ENCODE measurements around the gene APAF1. TPM values are rescaled to one million over a fixed set of nuclear protein-coding genes. Genes with fewer than 3 reads are reported as not detected.

Gene APAF1
- total RNA-seq, 1 donor from 2014 or later, result 15.5 TPM

- intact Hi-C loops (cut with DNase I), result loop anchor here (10.0 kb wide), 1 partner anchor 274 kb away; no protein-coding TSS in a partner anchor
- no peak overlapping the region for H3K4me3 ChIP-seq
- H3K9me3 ChIP-seq, result no peaks in the 10 kb centered on the region
- no peak for DNase-seq (ENCODE audit: low spot score in 2 of 2)
- H3K36me3 ChIP-seq, result peaks cover 18 to 45% of the 10 kb centered on the region in 2 donors
- no peaks in the 10 kb centered on the region for H3K27me3 ChIP-seq
- H3K27ac ChIP-seq, result no peak overlapping the region
- no peak for TF ChIP-seq CTCF (IDR thresholded peaks at IDR 0.05)
- H3K4me1 ChIP-seq, result no peaks in the 10 kb centered on the region
Measured at GRCh38 chr12:98721204-98721702, 76.2 kb downstream of the APAF1 start.

- Histone ChIP-seq H3K27me3 (no peaks in the 10 kb centered on the region), H3K9me3 (no peaks in the 10 kb centered on the region), H3K4me3 (no peak overlapping the region), H3K27ac (no peak overlapping the region), H3K36me3 (peaks cover 32 to 55% of the 10 kb centered on the region in 2 donors), H3K4me1 (no peaks in the 10 kb centered on the region)
- no peak for DNase-seq (ENCODE audit: low spot score in 2 of 2)
- intact Hi-C loops (cut with DNase I), result loop anchor here (10.0 kb wide), 1 partner anchor 270 kb away; no protein-coding TSS in a partner anchor
- no peak for TF ChIP-seq CTCF (IDR thresholded peaks at IDR 0.05)
Measured at GRCh38 chr12:98724384-98725155, 79.5 kb downstream of the APAF1 start.

- peak in 2 of 3 experiments; percentile 25 to 30 for TF ChIP-seq CTCF (IDR thresholded peaks at IDR 0.05)
- DNase-seq (ENCODE audit: low spot score in 2 of 2), result no peak
- Histone ChIP-seq H3K36me3 (peaks cover 32 to 63% of the 10 kb centered on the region in 2 donors), H3K27ac (no peak overlapping the region), H3K9me3 (no peaks in the 10 kb centered on the region), H3K27me3 (no peaks in the 10 kb centered on the region), H3K4me1 (no peaks in the 10 kb centered on the region), H3K4me3 (no peak overlapping the region)
- intact Hi-C loops (cut with DNase I), result loop anchor here (10.0 kb wide), 1 partner anchor 269 kb away; no protein-coding TSS in a partner anchor
Measured at GRCh38 chr12:98725476-98726247, 80.6 kb downstream of the APAF1 start.

- no peak for TF ChIP-seq CTCF (IDR thresholded peaks at IDR 0.05)
- intact Hi-C loops (cut with DNase I), result loop anchor here (10.0 kb wide), 1 partner anchor 268 kb away; no protein-coding TSS in a partner anchor
- Histone ChIP-seq H3K27me3 (no peaks in the 10 kb centered on the region), H3K27ac (no peak overlapping the region), H3K4me1 (no peaks in the 10 kb centered on the region), H3K36me3 (peaks cover 35 to 71% of the 10 kb centered on the region in 2 donors), H3K4me3 (no peak overlapping the region), H3K9me3 (no peaks in the 10 kb centered on the region)
- no peak for DNase-seq (ENCODE audit: low spot score in 2 of 2)
Measured at GRCh38 chr12:98727196-98727595, 82.1 kb downstream of the APAF1 start.

- intact Hi-C loops (cut with DNase I), result no loop called here
- Histone ChIP-seq H3K9me3 (no peaks in the 10 kb centered on the region), H3K27ac (no peak overlapping the region), H3K36me3 (peaks cover 33 to 63% of the 10 kb centered on the region in 2 donors), H3K4me1 (no peaks in the 10 kb centered on the region), H3K4me3 (no peak overlapping the region), H3K27me3 (no peaks in the 10 kb centered on the region)
- no peak for TF ChIP-seq CTCF (IDR thresholded peaks at IDR 0.05)
- no peak for DNase-seq (ENCODE audit: low spot score in 2 of 2)
Measured at GRCh38 chr12:98730412-98730811, 85.3 kb downstream of the APAF1 start.
